ENCODE results near the gene ETS2.

Gene ETS2

GRCh38 chr21:38819051-38819718 lies 13.5 kb downstream of the ETS2 start:
- TF ChIP-seq CTCF (conservative IDR thresholded peaks at IDR 0.05): no peak
- no peak for TF ChIP-seq ZFX (IDR thresholded peaks at IDR 0.05)
- H3K27ac ChIP-seq: no peak overlapping the region

- H3K27ac ChIP-seq: no peak overlapping the region
Observed at GRCh38 chr21:38819719-38820159, 14.0 kb downstream of the ETS2 start.

GRCh38 chr21:38820471-38821239 lies 14.9 kb downstream of the ETS2 start:
- H3K27ac ChIP-seq: no peak overlapping the region
- TF ChIP-seq CTCF (conservative IDR thresholded peaks at IDR 0.05) (no peak), ZFX (IDR thresholded peaks at IDR 0.05) (no peak)

More at GRCh38 chr21:38819719-38820159, 14.0 kb downstream of the ETS2 start:
- TF ChIP-seq ZFX (IDR thresholded peaks at IDR 0.05) (no peak), CTCF (conservative IDR thresholded peaks at IDR 0.05) (no peak)

GRCh38 chr21:38821248-38821647 lies 15.5 kb downstream of the ETS2 start:
- TF ChIP-seq ZFX (IDR thresholded peaks at IDR 0.05): no peak
- no peak for TF ChIP-seq CTCF (conservative IDR thresholded peaks at IDR 0.05)
- H3K27ac ChIP-seq: no peak overlapping the region

GRCh38 chr21:38821959-38822682 lies 16.4 kb downstream of the ETS2 start:
- no peak overlapping the region for H3K27ac ChIP-seq

GRCh38 chr21:38822778-38823238 lies 17.1 kb downstream of the ETS2 start:
- no peak overlapping the region for H3K27ac ChIP-seq
- TF ChIP-seq ZFX (IDR thresholded peaks at IDR 0.05) (no peak), CTCF (conservative IDR thresholded peaks at IDR 0.05) (no peak)

More at GRCh38 chr21:38821959-38822682, 16.4 kb downstream of the ETS2 start:
- TF ChIP-seq CTCF (conservative IDR thresholded peaks at IDR 0.05): no peak
- TF ChIP-seq ZFX (IDR thresholded peaks at IDR 0.05): no peak
